Right hindlimb (tissue), 1 donor: ENCODE measurements around the gene CLCN1.
"Not testable (repeated sequence)": the region's sequence is repeated elsewhere in the genome, so short reads cannot be mapped to it uniquely, and the experiment has no call there.

ENCODE experiments used
- DNase-seq: peaks from one replicate; pipeline ENCODE4 v3.0.0-alpha.2; 2018

The CLCN1 gene

GRCh38 chr7:143388051-143388450 lies 72.1 kb downstream of the CLCN1 start:
- no peak for DNase-seq

- no peak for DNase-seq
Measured at GRCh38 chr7:143388491-143389101, 72.7 kb downstream of the CLCN1 start.

- no peak for DNase-seq
Measured at GRCh38 chr7:143389316-143390103, 73.6 kb downstream of the CLCN1 start.

GRCh38 chr7:143390104-143390772 lies 74.3 kb downstream of the CLCN1 start:
- no peak for DNase-seq

GRCh38 chr7:143390773-143391317 lies 74.9 kb downstream of the CLCN1 start:
- no peak for DNase-seq

DNA sequence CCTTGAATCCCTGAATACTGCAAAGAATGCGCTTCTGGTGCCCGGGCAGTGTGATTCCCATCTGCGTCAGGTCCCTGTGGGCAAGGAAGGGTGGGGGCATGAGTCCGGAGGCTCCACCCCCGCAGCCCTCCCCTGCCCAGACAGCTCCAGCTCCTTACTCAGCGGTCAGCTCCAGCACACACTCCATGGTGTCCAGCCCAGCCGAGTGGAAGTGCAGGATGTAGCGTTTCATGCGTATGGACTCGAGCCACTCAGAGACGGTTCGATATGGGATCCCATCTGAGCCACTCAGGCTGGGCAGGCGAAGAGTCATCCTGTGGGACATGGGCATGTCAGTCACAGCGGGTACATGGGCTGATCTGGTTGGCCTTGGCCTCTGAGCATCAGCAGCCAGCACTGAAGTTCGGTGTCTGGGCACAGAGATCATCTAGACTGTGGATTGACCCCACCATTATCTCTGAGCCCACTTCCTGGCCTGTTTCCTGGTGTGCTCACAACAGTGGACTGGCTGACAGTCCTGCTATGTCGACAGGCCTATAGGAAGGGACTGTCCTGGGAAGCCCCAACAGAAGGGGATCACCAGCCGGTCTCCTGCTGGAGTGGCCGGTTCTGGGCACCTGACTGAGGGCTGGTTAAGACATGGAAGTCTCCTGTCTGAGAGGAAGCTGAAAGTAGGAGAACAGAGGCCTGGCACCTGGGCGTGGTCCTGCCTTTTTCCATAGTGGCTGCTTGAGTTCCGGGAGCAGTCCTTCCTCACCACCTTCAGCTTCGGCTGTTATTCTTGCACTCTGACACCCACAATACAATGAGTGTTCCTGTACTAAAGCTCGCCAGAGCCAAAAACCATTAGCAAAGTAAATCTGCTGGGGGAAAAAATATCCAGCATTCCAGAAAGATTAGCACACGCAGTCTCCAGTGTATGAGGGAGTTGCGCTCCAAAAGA lies 75.8 kb downstream of the CLCN1 start:
- DNase-seq, result peak; percentile 54

DNA sequence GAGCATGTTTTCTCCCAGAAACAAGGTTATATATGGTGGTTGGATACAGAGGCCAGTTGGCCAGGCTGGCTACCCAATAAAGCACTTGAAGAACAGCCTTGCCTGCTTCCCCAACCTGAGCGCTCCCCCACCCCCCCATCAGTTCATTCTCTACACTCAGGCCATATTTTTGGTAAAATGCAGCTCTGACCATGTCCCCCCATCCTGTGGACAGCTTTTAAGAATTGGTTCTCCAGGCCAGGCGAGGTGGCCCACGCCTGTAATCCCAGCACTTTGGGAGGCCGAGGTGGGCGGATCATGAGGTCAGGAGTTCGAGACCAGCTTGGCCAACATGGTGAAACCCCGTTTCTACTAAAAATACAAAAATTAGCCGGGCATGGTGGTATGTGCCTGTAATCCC lies 76.5 kb downstream of the CLCN1 start:
- not testable (repeated sequence) for DNase-seq

DNA sequence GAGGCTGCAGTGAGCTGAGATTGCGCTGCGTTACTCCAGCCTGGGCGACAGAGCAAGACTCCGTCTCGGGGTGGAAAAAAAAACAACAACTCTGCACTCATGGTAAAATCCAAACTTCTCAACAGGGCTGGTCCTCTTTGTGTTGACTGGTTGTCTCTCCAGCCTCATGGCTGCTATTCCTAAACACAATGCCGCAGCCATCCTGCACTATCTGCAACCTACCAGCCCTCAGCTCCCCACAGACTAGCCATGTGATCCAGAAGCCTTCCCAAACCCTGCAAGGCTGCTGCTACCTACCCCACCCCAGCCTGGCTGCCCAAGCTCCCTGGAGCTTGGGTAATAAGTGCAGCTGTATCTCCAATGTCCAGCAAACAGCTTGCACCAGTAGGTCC lies 77.0 kb downstream of the CLCN1 start:
- DNase-seq, result no peak

DNA sequence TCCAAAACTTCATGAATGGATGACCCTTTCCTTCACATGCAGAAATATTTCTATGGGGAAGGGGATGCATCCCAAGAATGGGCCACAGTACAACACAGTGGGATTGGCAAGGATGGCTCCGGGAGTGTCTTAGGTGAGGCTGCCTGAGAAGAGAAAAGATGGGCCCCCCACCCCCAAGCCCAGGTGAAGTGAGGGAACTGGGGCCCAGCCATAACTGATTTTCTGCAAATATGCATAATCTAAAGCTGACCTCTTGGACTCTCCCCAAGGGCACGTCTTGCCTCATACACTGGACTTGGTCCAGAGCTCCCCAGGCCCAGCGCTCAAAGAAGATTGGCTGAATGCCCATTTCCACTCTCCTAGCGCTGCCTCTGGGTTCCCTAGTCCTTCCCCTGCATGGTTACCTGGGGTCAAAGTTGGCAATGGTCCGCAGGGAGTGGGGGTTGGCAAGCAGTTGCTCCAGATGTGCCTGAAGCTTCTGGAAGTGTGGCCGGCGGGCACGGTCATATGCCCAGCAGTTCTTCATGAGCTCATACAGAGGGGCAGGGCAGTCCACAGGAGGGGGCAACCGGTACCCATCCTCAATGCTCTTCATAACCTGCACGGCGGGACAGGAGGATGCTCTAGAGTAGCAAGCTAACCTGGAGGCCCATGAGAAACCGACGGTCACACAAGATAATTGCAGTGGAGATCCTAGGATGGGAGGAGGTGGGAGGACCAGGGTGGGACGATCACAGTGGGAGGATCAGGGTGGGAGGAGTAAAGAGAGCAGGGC lies 77.5 kb downstream of the CLCN1 start:
- DNase-seq, result no peak

DNA sequence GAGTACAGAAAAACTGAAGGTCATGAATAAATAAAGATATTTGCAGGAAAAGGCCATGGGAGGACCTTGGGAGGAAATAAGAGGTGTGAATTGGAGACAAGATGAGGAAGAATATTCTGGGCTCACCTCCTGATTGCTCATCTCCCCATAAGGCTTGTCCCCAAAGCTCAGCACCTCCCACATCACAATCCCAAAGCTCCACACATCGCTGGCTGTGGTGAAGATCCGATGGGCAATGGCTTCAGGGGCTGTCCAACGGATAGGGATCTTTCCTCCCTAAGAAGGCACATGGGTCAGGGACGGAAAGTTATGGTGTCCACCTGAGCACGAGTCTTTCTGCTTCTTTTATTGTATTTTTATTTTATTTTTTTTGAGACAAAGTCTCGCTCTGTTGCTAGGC lies 78.2 kb downstream of the CLCN1 start:
- DNase-seq, result no peak

DNA sequence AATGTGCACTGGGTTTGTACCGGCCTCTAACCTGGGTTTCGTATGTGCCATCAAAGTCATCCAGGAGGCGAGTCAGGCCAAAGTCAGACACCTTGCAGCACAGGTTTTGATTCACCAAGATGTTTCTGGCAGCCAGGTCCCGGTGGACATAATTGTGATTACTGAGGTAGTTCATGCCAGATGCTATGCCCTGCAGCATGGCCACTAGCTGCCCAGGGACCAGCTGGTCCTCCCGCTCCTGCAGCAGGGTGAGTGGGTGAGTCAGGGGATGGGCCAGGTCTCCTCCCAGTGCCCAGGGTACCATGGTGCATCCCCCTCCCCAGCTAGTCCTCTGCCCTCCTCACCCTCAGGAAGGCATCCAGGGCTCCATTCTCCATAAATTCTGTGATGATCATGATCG lies 78.9 kb downstream of the CLCN1 start:
- DNase-seq, result no peak

- no peak for DNase-seq
Measured at GRCh38 chr7:143395187-143396149, 79.6 kb downstream of the CLCN1 start.

GRCh38 chr7:143396182-143396581 lies 80.3 kb downstream of the CLCN1 start:
- DNase-seq, result no peak

DNA sequence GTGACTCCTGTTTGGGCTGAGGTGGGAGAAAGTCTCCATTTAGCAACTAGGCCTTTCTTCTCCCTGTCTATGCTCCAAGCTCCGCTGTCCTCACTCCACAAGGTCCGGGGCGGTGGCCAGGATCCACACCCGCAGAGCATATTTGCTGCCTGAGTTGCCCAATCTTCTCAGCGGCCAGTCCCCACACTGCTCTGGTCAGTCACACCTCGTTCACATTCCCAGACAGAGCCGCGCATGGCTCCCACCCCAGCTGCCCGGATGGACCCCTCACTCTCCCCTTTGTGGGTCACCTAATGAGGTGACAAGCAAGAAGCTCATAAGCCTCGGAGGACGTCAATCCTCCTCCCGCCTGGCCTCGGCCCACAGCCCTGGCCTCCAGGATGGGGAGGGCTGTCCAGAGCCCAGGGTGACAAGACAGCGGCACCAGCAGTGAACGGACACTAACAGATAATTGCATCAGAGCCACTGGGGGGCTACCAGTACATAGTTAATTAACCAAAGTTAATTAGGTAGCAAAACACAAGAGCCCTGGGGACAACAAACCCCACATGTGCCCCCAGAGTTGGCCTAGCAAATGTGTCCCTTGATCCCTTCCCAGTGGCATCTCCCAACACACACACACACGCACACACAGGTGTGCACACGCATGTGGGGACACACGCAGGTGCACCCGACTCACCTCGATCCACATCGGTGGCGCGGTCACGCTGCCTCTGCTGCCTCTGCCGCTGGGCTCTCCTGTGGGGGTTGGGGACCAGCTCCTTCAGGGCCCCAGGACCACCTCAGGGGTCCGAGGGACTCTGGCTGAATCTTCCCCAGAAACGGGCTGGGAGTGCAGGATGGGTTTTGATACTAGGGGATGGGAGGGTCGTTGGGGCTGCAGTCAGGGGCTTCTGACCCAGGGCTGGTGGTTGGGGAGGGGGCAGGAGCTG lies 81.0 kb downstream of the CLCN1 start:
- no peak for DNase-seq

GRCh38 chr7:143397710-143398530 lies 82.0 kb downstream of the CLCN1 start:
- DNase-seq, result no peak

- no peak for DNase-seq
Measured at GRCh38 chr7:143398616-143399015, 82.7 kb downstream of the CLCN1 start.

DNA sequence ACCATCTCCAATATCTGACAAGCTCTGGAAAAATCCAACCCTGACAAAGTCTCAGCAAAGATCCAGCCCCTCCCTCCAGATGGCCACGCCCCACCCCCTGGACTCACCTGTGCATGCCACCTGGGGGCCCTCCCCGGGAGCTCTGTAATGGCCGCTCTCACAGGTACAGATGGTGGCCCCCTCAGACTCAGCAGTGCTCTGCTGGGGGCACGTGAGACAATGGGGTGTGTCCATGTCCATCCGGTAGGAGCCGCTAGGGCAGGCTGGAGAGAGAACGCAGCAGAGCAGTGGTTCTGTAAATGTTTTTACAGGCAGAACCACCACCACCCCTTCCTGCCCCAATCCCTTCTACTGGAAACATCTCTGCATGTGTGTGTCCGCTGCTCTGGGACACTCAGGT lies 83.2 kb downstream of the CLCN1 start:
- DNase-seq, result no peak

DNA sequence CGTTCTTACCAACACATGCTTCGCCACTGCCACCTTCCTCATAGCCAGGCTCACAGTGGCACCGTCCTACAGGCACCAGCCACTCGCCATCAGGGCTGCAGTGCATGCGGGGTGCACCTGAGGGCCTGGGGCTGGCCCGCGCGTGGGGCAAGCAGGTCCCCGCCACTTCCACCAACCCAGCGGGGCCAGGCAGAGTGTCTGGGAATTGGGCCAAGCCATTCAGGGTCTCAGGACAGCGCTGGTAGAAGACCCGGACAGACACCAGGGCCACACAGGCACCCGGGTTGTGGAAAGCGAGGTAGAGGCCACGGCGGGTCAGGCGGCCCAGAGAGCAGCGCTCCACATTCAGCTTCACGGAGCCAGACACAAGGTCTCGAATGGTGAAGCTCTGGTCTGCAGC lies 83.7 kb downstream of the CLCN1 start:
- no peak for DNase-seq

GRCh38 chr7:143401265-143401664 lies 85.4 kb downstream of the CLCN1 start:
- no peak for DNase-seq
